ENCODE data around the gene ACP3. TPM values are rescaled to one million over a fixed set of nuclear protein-coding genes. Genes with fewer than 3 reads are reported as not detected.
A peak's percentile ranks its signal among the peaks of the same experiment; 100 is the strongest.
"Not testable (repeated sequence)": the region's sequence is repeated elsewhere in the genome, so short reads cannot be mapped to it uniquely, and the experiment has no call there.

Gene ACP3
- total RNA-seq, 1 experiment from 2014 or later, result not detected

DNA sequence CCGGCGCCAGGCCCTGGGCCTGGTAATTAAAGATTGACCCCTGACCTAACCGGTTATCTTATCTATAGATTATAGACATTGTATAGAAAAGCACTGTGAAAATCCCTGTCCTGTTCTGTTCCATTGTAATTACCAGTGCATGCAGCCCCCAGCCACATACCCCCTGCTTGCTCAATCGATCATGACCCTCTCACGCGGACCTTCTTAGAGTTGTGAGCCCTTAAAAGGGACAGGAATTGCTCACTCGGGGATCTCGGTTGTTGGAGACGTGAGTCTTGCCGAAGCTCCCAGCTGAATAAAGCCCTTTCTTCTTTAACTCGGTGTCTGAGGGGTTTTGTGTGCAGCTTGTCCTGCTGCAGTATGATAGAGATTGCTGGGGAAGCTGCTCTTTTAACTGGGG is 7.2 kb upstream of the ACP3 start:
- DNase-seq (ENCODE audit: low read depth); in situ Hi-C loops (cut with HindIII; ENCODE audit: low pct_unique_long_range_greater_than_20kb, low sequenced_read_pairs): not testable (repeated sequence)

DNA sequence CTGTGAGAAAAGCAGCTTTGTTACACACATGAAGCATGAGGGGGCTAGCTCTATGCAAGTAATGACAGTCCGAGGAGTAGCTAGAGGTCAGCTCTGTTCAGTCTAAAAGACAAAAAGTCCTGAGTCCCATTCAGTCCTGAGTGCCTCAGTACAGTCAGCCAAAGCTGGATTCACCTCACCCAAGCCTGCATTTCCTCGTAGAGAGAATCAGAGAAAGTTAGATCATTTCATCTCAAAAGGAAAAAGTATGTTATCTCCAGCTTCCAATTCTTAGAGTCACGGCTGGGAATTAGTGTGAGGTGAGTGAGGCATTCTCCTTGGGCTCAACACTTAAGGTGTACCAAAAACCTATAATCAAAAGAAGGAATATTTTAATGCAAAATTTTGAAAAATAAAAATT is 5.9 kb upstream of the ACP3 start:
- in situ Hi-C loops (cut with HindIII; ENCODE audit: low pct_unique_long_range_greater_than_20kb, low sequenced_read_pairs), result no loop called here
- no peak for DNase-seq (ENCODE audit: low read depth)

DNA sequence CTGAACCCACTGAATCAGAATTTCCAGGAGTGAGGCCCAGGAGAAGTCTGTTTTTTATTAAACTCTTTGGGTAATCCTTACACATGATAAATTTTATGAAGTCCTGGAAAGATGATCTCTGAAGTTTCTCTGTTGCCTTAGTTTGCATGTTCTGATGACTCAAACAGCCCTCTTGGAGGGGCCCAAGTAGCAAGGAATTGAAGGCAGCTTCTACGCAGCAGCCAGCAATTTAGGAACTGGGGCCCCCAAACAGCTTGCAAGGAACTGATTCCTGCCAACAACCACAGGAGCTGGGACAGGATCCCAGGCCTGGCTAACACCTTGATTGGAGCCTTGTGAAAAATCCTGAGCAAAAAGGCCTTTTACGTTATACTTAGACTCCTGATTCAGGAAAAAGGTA is 5.4 kb upstream of the ACP3 start:
- DNase-seq (ENCODE audit: low read depth), result no peak
- in situ Hi-C loops (cut with HindIII; ENCODE audit: low pct_unique_long_range_greater_than_20kb, low sequenced_read_pairs), result no loop called here

GRCh38 chr3:132315851-132316250 is 1.4 kb upstream of the ACP3 start:
- in situ Hi-C loops (cut with HindIII; ENCODE audit: low pct_unique_long_range_greater_than_20kb, low sequenced_read_pairs), result no loop called here
- no peak for DNase-seq (ENCODE audit: low read depth)

- no peak for DNase-seq (ENCODE audit: low read depth)
- in situ Hi-C loops (cut with HindIII; ENCODE audit: low pct_unique_long_range_greater_than_20kb, low sequenced_read_pairs), result no loop called here
Measured at GRCh38 chr3:132318451-132318850, 1.2 kb downstream of the ACP3 start.

- no peak for DNase-seq (ENCODE audit: low read depth)
- in situ Hi-C loops (cut with HindIII; ENCODE audit: low pct_unique_long_range_greater_than_20kb, low sequenced_read_pairs), result no loop called here
Measured at GRCh38 chr3:132321304-132321703, 4.1 kb downstream of the ACP3 start.

DNA sequence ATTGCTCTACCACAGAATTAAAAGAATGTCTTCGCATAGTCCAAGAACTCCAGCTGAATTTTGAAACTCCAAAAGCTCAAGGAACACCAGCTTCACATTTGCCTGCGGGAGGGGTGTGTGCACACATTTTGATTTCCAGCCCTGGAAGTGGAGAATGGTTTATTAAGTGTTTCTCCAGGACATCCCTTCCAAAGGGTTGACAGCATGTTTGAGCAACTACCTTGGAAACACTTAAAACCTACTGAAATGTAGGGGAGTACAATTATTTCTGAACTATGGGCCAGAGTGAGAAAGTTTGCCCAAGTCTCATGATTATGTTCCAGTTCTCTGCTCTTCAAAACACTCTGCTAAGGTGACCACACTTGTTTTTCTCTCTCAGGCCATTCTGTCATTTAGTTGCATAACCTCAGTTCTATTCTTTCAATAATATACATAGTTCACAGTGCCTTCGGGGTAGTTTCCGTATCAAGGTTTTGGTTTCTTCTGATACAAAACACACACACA is 7.9 kb downstream of the ACP3 start:
- in situ Hi-C loops (cut with HindIII; ENCODE audit: low pct_unique_long_range_greater_than_20kb, low sequenced_read_pairs), result no loop called here
- DNase-seq (ENCODE audit: low read depth), result no peak

DNA sequence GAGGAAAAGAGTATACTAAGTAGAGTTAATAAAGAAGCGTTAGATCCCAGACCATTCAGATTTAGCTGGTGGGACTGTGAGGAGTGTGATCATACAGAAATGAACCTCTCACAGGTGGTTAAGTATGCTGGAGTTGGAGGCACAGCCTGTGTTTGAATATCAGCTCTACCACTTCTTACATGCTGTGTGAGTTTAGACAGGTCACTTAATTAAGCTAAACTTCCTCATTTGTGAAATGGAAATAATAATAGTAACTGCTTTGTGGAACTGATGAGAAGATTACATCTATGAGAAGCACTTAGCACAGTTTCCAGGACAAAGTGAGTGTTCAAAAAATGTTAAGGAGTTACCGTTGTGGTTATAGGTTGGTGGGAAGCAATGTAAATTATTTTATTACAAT is 8.4 kb downstream of the ACP3 start:
- in situ Hi-C loops (cut with HindIII; ENCODE audit: low pct_unique_long_range_greater_than_20kb, low sequenced_read_pairs), result no loop called here
- no peak for DNase-seq (ENCODE audit: low read depth)

- no peak for DNase-seq (ENCODE audit: low read depth)
- in situ Hi-C loops (cut with HindIII; ENCODE audit: low pct_unique_long_range_greater_than_20kb, low sequenced_read_pairs), result no loop called here
Measured at GRCh38 chr3:132326251-132326650, 9.0 kb downstream of the ACP3 start.

- DNase-seq (ENCODE audit: low read depth), result no peak
- in situ Hi-C loops (cut with HindIII; ENCODE audit: low pct_unique_long_range_greater_than_20kb, low sequenced_read_pairs), result no loop called here
Measured at GRCh38 chr3:132332082-132332481, 14.9 kb downstream of the ACP3 start.

DNA sequence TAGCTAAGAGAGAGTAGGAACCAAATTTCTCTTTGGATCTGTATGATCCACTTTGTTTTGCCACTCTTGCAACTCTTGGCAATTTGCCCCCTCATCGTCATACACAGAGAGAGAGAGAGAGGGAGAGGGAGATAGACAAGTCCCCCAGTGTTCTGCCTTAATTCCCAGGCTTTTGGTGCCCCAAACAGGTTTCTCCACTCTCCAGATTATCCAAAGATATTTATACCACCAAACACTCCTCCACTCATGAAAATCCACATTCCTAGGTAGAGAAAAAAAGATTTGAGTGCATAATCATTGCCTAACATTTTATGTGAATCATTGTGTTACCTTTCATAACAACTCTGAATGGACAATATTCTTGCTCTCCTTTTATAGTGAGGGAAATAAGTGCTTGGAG is 15.3 kb downstream of the ACP3 start:
- no peak for DNase-seq (ENCODE audit: low read depth)
- in situ Hi-C loops (cut with HindIII; ENCODE audit: low pct_unique_long_range_greater_than_20kb, low sequenced_read_pairs), result no loop called here

- in situ Hi-C loops (cut with HindIII; ENCODE audit: low pct_unique_long_range_greater_than_20kb, low sequenced_read_pairs), result no loop called here
- DNase-seq (ENCODE audit: low read depth), result no peak
Measured at GRCh38 chr3:132341746-132342145, 24.5 kb downstream of the ACP3 start.

DNA sequence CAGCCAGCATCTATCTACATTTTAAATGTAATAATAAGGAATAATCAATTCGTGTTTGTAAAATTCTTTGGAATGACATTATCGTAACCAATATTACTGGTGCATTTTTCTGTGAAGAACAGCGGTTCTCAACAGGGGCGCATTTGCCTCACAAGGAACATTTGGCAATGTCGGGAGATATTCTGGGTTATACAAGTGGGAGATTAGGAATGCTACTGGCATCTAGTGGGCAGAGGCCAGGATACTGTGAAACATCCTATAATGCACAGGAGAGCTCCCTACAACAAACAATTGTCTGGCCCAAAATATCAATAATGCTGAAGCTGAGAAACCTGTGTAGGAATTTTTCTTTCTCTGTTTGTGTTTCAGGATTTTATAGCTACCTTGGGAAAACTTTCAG is 25.0 kb downstream of the ACP3 start:
- in situ Hi-C loops (cut with HindIII; ENCODE audit: low pct_unique_long_range_greater_than_20kb, low sequenced_read_pairs), result no loop called here
- DNase-seq (ENCODE audit: low read depth), result no peak

- DNase-seq (ENCODE audit: low read depth), result no peak
- in situ Hi-C loops (cut with HindIII; ENCODE audit: low pct_unique_long_range_greater_than_20kb, low sequenced_read_pairs), result no loop called here
Measured at GRCh38 chr3:132342610-132343009, 25.4 kb downstream of the ACP3 start.

GRCh38 chr3:132343018-132343612 is 25.9 kb downstream of the ACP3 start:
- DNase-seq (ENCODE audit: low read depth), result peak; percentile 31
- in situ Hi-C loops (cut with HindIII; ENCODE audit: low pct_unique_long_range_greater_than_20kb, low sequenced_read_pairs), result no loop called here

DNA sequence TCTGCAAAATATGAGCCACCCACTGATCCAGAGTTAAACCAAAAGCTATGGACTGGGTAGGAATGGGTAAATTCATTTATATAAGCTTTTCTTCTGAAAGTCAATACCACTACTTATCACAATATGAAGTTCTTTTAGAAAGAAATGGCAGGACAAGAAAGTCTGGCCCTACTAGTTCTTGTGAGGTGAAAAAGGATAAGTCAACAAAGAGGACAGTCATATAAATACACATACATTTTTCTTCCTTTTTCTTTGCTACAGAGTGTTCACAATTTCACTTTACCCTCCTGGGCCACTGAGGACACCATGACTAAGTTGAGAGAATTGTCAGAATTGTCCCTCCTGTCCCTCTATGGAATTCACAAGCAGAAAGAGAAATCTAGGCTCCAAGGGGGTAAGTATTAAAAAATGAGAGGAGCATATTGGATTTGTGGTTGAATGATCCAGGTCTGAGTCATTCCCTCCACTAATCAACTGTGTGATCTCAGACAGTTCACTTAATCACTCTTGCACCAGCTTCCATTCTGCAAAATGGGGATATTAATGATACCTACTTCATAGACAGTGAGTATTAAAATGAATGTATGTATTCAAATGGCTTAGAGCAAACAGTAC is 27.6 kb downstream of the ACP3 start:
- DNase-seq (ENCODE audit: low read depth), result no peak
- in situ Hi-C loops (cut with HindIII; ENCODE audit: low pct_unique_long_range_greater_than_20kb, low sequenced_read_pairs), result no loop called here

- no peak for DNase-seq (ENCODE audit: low read depth)
- in situ Hi-C loops (cut with HindIII; ENCODE audit: low pct_unique_long_range_greater_than_20kb, low sequenced_read_pairs), result no loop called here
Measured at GRCh38 chr3:132346841-132347736, 29.9 kb downstream of the ACP3 start.

DNA sequence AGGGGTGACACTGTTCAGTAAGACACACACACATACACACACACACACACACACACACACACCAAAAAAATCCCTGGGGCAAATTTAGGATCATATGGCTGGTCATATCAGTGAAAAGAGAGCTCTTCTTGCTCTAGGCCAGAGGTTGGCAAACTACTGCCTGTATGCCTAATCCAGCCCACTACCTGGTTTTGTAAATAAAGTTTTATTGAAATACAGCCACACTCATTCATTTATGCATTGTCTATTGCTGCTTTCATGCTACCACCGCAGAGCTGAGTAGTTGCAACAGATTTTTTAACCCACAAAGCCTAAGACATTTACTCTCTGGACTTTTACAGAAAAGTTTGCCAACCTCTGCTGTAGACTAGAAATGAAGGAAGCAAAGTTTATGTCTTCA is 30.6 kb downstream of the ACP3 start:
- in situ Hi-C loops (cut with HindIII; ENCODE audit: low pct_unique_long_range_greater_than_20kb, low sequenced_read_pairs), result no loop called here
- no peak for DNase-seq (ENCODE audit: low read depth)

GRCh38 chr3:132348531-132348930 is 31.3 kb downstream of the ACP3 start:
- in situ Hi-C loops (cut with HindIII; ENCODE audit: low pct_unique_long_range_greater_than_20kb, low sequenced_read_pairs), result no loop called here
- DNase-seq (ENCODE audit: low read depth), result no peak

Measured in Caki2 (cell line).